ENCODE measurements around the gene GK.
"Not testable (repeated sequence)": the region's sequence is repeated elsewhere in the genome, so short reads cannot be mapped to it uniquely, and the experiment has no call there.

Gene GK

GRCh38 chrX:30627818-30628652 is 25.2 kb upstream of the GK start:
- H3K9me3 ChIP-seq (ENCODE audit: control insufficient read depth, insufficient read depth, low read depth, low read length), result no peaks in the 10 kb centered on the region
- H3K4me1 ChIP-seq (ENCODE audit: control insufficient read depth, insufficient read depth, low read length), result no peaks in the 10 kb centered on the region
- ChIA-PET POLR2A (no interaction called here), CTCF (interaction anchor here (0.6 kb wide), 1 partner anchor 239 kb away, joined by 3 read pairs; no protein-coding TSS in a partner anchor)
- no peak for TF ChIP-seq KLF7 (tag by site-specific recombination; IDR thresholded peaks at IDR 0.05; ENCODE audit: borderline replicate concordance)
- no peak for TF ChIP-seq GLIS2 (tag by site-specific recombination; IDR thresholded peaks at IDR 0.05)
- no peak for TF ChIP-seq ZNF585B (tag by site-specific recombination; IDR thresholded peaks at IDR 0.05)
- no peak for TF ChIP-seq ZNF510 (tag by site-specific recombination; IDR thresholded peaks at IDR 0.05; ENCODE audit: insufficient replicate concordance)
- TF ChIP-seq ZNF169 (tag by site-specific recombination; IDR thresholded peaks at IDR 0.05), result no peak
- no peak for TF ChIP-seq ZNF155 (tag by site-specific recombination; IDR thresholded peaks at IDR 0.05)
- no peak for TF ChIP-seq SP2 (tag by site-specific recombination; IDR thresholded peaks at IDR 0.05)
- TF ChIP-seq, protein P1, sequence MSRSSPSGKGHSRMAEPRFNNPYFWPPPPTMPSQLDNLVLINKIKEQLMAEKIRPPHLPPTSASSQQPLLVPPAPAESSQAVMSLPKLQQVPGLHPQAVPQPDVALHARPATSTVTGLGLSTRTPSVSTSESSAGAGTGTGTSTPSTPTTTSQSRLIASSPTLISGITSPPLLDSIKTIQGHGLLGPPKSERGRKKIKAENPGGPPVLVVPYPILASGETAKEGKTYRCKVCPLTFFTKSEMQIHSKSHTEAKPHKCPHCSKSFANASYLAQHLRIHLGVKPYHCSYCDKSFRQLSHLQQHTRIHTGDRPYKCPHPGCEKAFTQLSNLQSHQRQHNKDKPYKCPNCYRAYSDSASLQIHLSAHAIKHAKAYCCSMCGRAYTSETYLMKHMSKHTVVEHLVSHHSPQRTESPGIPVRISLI (tag by site-specific recombination; IDR thresholded peaks at IDR 0.05), result no peak
- TF ChIP-seq PRDM6 (tag by site-specific recombination; IDR thresholded peaks at IDR 0.05), result no peak
- TF ChIP-seq SP3 (tag by site-specific recombination; IDR thresholded peaks at IDR 0.05), result no peak
- no peak overlapping the region for H3K4me3 ChIP-seq (ENCODE audit: low read depth, low read length)
- no peak overlapping the region for H3K27ac ChIP-seq (ENCODE audit: extremely low read depth, low read depth, low read length)
- no peaks in the 10 kb centered on the region for H3K36me3 ChIP-seq (ENCODE audit: control insufficient read depth in 2 of 2, insufficient read depth in 1 of 2, low read length in 2 of 2)

DNA sequence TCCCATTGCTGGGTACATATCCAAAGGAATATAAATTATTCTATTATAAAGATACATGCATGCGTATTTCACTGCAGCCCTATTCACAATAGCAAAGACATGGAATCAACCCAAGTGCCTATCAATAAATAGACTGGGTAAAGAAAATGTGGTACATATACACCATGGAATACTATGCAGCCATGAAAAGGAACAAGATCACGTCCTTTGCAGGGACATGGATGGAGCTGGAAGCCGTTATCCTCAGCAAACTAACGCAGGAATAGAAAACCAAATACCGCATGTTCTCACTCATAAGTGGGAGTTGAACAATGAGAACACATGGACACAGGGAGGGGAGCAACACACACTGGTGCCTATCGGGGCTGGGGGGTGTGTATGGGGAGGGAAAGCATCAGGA is 19.2 kb upstream of the GK start:
- CTCF ChIA-PET, result interaction anchor here (0.7 to 1.6 kb wide), 3 partner anchors 64 to 102 kb away, joined by 3 to 4 read pairs (median 4); no protein-coding TSS in a partner anchor
- H3K4me3 ChIP-seq (ENCODE audit: low read depth, low read length); H3K4me1 ChIP-seq (ENCODE audit: control insufficient read depth, insufficient read depth, low read length); H3K27ac ChIP-seq (ENCODE audit: extremely low read depth, low read depth, low read length); POLR2A ChIA-PET; H3K36me3 ChIP-seq (ENCODE audit: control insufficient read depth in 2 of 2, insufficient read depth in 1 of 2, low read length in 2 of 2); H3K9me3 ChIP-seq (ENCODE audit: control insufficient read depth, insufficient read depth, low read depth, low read length): not testable (repeated sequence)
- peak; percentile 92 for TF ChIP-seq ZNF146 (tag by site-specific recombination; IDR thresholded peaks at IDR 0.05)

GRCh38 chrX:30635630-30636029 is 17.6 kb upstream of the GK start:
- Histone ChIP-seq H3K36me3 (ENCODE audit: control insufficient read depth in 2 of 2, insufficient read depth in 1 of 2, low read length in 2 of 2) (no peaks in the 10 kb centered on the region), H3K4me1 (ENCODE audit: control insufficient read depth, insufficient read depth, low read length) (no peaks in the 10 kb centered on the region), H3K27ac (ENCODE audit: extremely low read depth, low read depth, low read length) (no peak overlapping the region), H3K9me3 (ENCODE audit: control insufficient read depth, insufficient read depth, low read depth, low read length) (no peaks in the 10 kb centered on the region; the same call in 1 of the 2 replicates), H3K4me3 (ENCODE audit: low read depth, low read length) (no peak overlapping the region)
- TF ChIP-seq ZNF677 (tag by site-specific recombination; IDR thresholded peaks at IDR 0.05) (no peak), ZNF23 (tag by site-specific recombination; IDR thresholded peaks at IDR 0.05; ENCODE audit: borderline replicate concordance) (no peak)
- ChIA-PET CTCF (interaction anchor here (0.6 to 1.1 kb wide), 3 partner anchors 53 to 81 kb away, joined by 3 to 4 read pairs (median 4); no protein-coding TSS in a partner anchor), POLR2A (no interaction called here)

Data from HEK293 (cell line).